WTC11 (cell line): Measurements from ENCODE around the gene SBK1. TPM values are rescaled to one million over a fixed set of nuclear protein-coding genes. Genes with fewer than 3 reads are reported as not detected.
A peak's percentile ranks its signal among the peaks of the same experiment; 100 is the strongest.

Source experiments
- ATAC-seq: fragments of 200-7000 bp; cut with Tn5 transposase; 2 replicates; pipeline ENCODE4 v1.10.0; 2021; ENCODE audit warnings: mild to moderate bottlenecking, moderate library complexity
- CTCF ChIA-PET: fragments of 300-600 bp; sonication (Branson Sonifier 250); formaldehyde crosslinking; loops from one replicate; lab custom pipeline; 2021; ENCODE audit warnings: antibody characterized with exemption; lab: Charles Lee
- POLR2A ChIA-PET: fragments of 350-600 bp; sonication (Branson Sonifier 250); formaldehyde crosslinking; loops from one replicate; lab custom pipeline; 2021; ENCODE audit warnings: antibody characterized with exemption; lab: Charles Lee
- DNase-seq: peaks from one replicate; pipeline ENCODE4 v3.0.0; 2021; ENCODE audit warnings: low spot score
- H3K27ac Mint-ChIP-seq: 2 replicates; pipeline ENCODE4 v1.8.0; 2021; ENCODE audit warnings: mixed read lengths
- H3K27me3 Mint-ChIP-seq: 2 replicates; pipeline ENCODE4 v1.8.0; 2021; ENCODE audit warnings: low read depth, mild to moderate bottlenecking, moderate library complexity, mixed read lengths
- H3K36me3 Mint-ChIP-seq: 2 replicates; pipeline ENCODE4 v1.8.0; 2021; ENCODE audit warnings: mixed read lengths
- H3K4me1 Mint-ChIP-seq: 2 replicates; pipeline ENCODE4 v1.8.0; 2022; ENCODE audit warnings: mixed read lengths
- H3K4me3 Mint-ChIP-seq: 2 replicates; pipeline ENCODE4 v1.8.0; 2021; ENCODE audit warnings: mild to moderate bottlenecking, moderate library complexity, mixed read lengths
- H3K9me3 Mint-ChIP-seq: 2 replicates; pipeline ENCODE4 v1.8.0; 2021; ENCODE audit warnings: mixed read lengths
- AFF4 ChIP-seq: sonication (generic); formaldehyde crosslinking; IDR thresholded peaks from 2 replicates; pipeline ENCODE4 v1.8.1; 2023; ENCODE audit warnings: mild to moderate bottlenecking, missing genetic modification reagents, borderline replicate concordance
- ARID4B ChIP-seq: sonication (generic); formaldehyde crosslinking; IDR thresholded peaks from 2 replicates; pipeline ENCODE4 v1.8.0; 2023; ENCODE audit warnings: missing genetic modification reagents, mild to moderate bottlenecking, borderline replicate concordance
- ETV6 ChIP-seq: sonication (generic); formaldehyde crosslinking; IDR thresholded peaks from 2 replicates; pipeline ENCODE4 v1.8.1; 2022; ENCODE audit warnings: mild to moderate bottlenecking, missing genetic modification reagents
- FOXJ3 ChIP-seq: sonication (generic); formaldehyde crosslinking; IDR thresholded peaks from 2 replicates; pipeline ENCODE4 v1.9.0; 2021; ENCODE audit warnings: missing genetic modification reagents, mild to moderate bottlenecking, borderline replicate concordance
- JAZF1 ChIP-seq: fragments of 250-450 bp; sonication (Bioruptor Pico); IDR thresholded peaks from 2 replicates; pipeline ENCODE4 v1.9.0; 2021; ENCODE audit warnings: moderate library complexity, mild to moderate bottlenecking, inconsistent platforms
- NR1H2 ChIP-seq: sonication (generic); formaldehyde crosslinking; IDR thresholded peaks from 2 replicates; pipeline ENCODE4 v1.9.0; 2021; ENCODE audit warnings: mild to moderate bottlenecking, moderate library complexity, missing genetic modification reagents
- OVOL2 ChIP-seq: fragments of 250-450 bp; sonication (Bioruptor Pico); IDR thresholded peaks from 2 replicates; pipeline ENCODE4 v1.9.0; 2021; ENCODE audit warnings: mild to moderate bottlenecking, borderline replicate concordance
- TCF7 ChIP-seq: sonication (generic); formaldehyde crosslinking; IDR thresholded peaks from 2 replicates; pipeline ENCODE4 v1.8.0; 2022; ENCODE audit warnings: mild to moderate bottlenecking, low read depth, missing genetic modification reagents, moderate library complexity
- USF1 ChIP-seq: sonication (generic); formaldehyde crosslinking; IDR thresholded peaks from 2 replicates; pipeline ENCODE4 v1.8.0; 2022; ENCODE audit warnings: mild to moderate bottlenecking, missing genetic modification reagents
- ZBTB43 ChIP-seq: sonication (generic); formaldehyde crosslinking; IDR thresholded peaks from 2 replicates; pipeline ENCODE4 v1.8.1; 2023; ENCODE audit warnings: mild to moderate bottlenecking, missing genetic modification reagents
- ZMAT4 ChIP-seq: fragments of 250-450 bp; sonication (Bioruptor Pico); IDR thresholded peaks from 2 replicates; pipeline ENCODE4 v1.9.0; 2021; ENCODE audit warnings: mild to moderate bottlenecking
- ZNF396 ChIP-seq: fragments of 250-450 bp; sonication (Bioruptor Pico); IDR thresholded peaks from 2 replicates; pipeline ENCODE4 v1.8.0; 2021; ENCODE audit warnings: mild to moderate bottlenecking, moderate library complexity, borderline replicate concordance
- ZNF425 ChIP-seq: fragments of 250-450 bp; sonication (Bioruptor Pico); conservative IDR thresholded peaks from 2 replicates; pipeline ENCODE4 v1.9.0; 2021; ENCODE audit warnings: mild to moderate bottlenecking
- ZNF671 ChIP-seq: fragments of 250-450 bp; sonication (Bioruptor Pico); IDR thresholded peaks from 2 replicates; pipeline ENCODE4 v1.8.0; 2021; ENCODE audit warnings: mild to moderate bottlenecking
- total RNA-seq: library from RNA; stranded (reverse); gene quantifications from 3 replicates; pipeline ENCODE4 v1.2.3, GENCODE V29; 2021

The SBK1 gene
- total RNA-seq, 1 experiment from 2014 or later: 85.7 TPM

- Mint-ChIP-seq H3K27ac (peak overlapping the region; percentile 77; the same call in 1 of the 2 replicates), H3K4me1 (peaks cover 49% of the 10 kb centered on the region), H3K27me3 (no peaks in the 10 kb centered on the region), H3K36me3 (peaks cover 21% of the 10 kb centered on the region), H3K9me3 (no peaks in the 10 kb centered on the region), H3K4me3 (no peak overlapping the region)
- CTCF ChIA-PET: interaction anchor here (1.4 to 3.0 kb wide), 3 partner anchors 13 to 24 kb away, joined by 5 to 27 read pairs (median 6); no protein-coding TSS in a partner anchor
- ATAC-seq (no peak), DNase-seq (no peak)
- TF ChIP-seq ARID4B (CRISPR knock-in tag) (no peak), AFF4 (CRISPR knock-in tag) (no peak), ETV6 (CRISPR knock-in tag) (no peak), ZNF396 (CRISPR knock-in tag) (no peak), JAZF1 (CRISPR knock-in tag) (no peak), OVOL2 (CRISPR knock-in tag) (no peak), USF1 (CRISPR knock-in tag) (no peak), TCF7 (no peak), ZNF425 (CRISPR knock-in tag) (no peak), ZBTB43 (CRISPR knock-in tag) (no peak), FOXJ3 (no peak), ZMAT4 (CRISPR knock-in tag) (no peak), NR1H2 (no peak), ZNF671 (CRISPR knock-in tag) (no peak)
- POLR2A ChIA-PET: no interaction called here
Measured at GRCh38 chr16:28297308-28297707, 5.0 kb downstream of the SBK1 start.
